ENCODE data around the gene TSPEAR. TPM values are rescaled to one million over a fixed set of nuclear protein-coding genes. Genes with fewer than 3 reads are reported as not detected.

Gene TSPEAR
- total and polyA plus RNA-seq, 2 of the 13 experiments (the other 11 are each of a cell fraction or from before 2014, with no cell fraction given) = 0.07 to 0.32 TPM

DNA sequence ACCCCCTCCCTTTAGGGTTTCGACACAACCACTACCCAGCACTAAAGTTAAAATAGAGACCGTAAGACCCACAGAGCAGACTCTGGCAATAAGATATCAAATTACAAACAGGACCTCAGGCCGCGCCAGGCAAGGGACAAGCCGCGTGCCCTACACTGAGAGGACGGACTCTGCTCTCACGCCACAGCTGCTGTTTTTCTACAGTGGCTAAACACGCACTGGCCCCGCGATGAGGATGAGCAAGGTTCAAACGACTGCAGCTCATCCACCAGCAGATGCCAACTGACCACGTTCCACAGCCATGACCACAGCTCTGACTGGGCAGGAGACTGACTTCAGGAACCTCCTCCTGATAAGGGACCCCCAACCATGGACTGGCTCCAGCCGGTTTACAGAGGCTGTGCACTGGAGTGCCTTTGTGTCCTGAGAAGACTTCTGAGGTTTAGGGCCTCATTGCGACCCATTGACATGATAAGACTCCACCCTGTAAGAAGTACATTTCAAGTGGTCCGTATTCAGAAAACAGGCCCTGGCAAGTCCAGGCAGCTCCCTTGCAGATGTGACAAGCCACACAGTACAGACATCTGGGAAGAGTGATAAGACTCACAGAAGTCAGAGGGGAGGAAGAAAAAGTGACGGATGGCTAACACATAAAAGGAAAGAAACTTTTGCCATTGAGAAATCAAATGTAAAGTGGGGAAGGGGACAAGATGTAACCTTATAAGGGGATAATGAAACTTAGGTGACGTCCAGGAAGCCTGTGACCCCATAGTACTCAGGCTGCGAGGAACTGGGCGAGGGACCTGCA lies 117.6 kb downstream of the TSPEAR start (continued):
- TF ChIP-seq, protein P1, sequence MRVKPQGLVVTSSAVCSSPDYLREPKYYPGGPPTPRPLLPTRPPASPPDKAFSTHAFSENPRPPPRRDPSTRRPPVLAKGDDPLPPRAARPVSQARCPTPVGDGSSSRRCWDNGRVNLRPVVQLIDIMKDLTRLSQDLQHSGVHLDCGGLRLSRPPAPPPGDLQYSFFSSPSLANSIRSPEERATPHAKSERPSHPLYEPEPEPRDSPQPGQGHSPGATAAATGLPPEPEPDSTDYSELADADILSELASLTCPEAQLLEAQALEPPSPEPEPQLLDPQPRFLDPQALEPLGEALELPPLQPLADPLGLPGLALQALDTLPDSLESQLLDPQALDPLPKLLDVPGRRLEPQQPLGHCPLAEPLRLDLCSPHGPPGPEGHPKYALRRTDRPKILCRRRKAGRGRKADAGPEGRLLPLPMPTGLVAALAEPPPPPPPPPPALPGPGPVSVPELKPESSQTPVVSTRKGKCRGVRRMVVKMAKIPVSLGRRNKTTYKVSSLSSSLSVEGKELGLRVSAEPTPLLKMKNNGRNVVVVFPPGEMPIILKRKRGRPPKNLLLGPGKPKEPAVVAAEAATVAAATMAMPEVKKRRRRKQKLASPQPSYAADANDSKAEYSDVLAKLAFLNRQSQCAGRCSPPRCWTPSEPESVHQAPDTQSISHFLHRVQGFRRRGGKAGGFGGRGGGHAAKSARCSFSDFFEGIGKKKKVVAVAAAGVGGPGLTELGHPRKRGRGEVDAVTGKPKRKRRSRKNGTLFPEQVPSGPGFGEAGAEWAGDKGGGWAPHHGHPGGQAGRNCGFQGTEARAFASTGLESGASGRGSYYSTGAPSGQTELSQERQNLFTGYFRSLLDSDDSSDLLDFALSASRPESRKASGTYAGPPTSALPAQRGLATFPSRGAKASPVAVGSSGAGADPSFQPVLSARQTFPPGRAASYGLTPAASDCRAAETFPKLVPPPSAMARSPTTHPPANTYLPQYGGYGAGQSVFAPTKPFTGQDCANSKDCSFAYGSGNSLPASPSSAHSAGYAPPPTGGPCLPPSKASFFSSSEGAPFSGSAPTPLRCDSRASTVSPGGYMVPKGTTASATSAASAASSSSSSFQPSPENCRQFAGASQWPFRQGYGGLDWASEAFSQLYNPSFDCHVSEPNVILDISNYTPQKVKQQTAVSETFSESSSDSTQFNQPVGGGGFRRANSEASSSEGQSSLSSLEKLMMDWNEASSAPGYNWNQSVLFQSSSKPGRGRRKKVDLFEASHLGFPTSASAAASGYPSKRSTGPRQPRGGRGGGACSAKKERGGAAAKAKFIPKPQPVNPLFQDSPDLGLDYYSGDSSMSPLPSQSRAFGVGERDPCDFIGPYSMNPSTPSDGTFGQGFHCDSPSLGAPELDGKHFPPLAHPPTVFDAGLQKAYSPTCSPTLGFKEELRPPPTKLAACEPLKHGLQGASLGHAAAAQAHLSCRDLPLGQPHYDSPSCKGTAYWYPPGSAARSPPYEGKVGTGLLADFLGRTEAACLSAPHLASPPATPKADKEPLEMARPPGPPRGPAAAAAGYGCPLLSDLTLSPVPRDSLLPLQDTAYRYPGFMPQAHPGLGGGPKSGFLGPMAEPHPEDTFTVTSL (CRISPR knock-in tag; IDR thresholded peaks at IDR 0.05; ENCODE audit: borderline replicate concordance) = peak; percentile 91
- TF ChIP-seq SMYD3 (CRISPR knock-in tag; IDR thresholded peaks at IDR 0.05) = no peak
- TF ChIP-seq GATAD1 (CRISPR knock-in tag; IDR thresholded peaks at IDR 0.05) = peak; percentile 46; the same call in 1 of the 2 replicates
- TF ChIP-seq ZNF292 (CRISPR knock-in tag; IDR thresholded peaks at IDR 0.05; ENCODE audit: borderline replicate concordance, low read depth) = peak; percentile 89; the same call in 1 of the 2 replicates
- no peak for TF ChIP-seq ZNF354B (CRISPR knock-in tag; IDR thresholded peaks at IDR 0.05)
- peak; percentile 73 for TF ChIP-seq ZFY (CRISPR knock-in tag; IDR thresholded peaks at IDR 0.05)
- TF ChIP-seq ZNF891 (CRISPR knock-in tag; IDR thresholded peaks at IDR 0.05) = peak; percentile 56; the same call in 1 of the 2 replicates
- TF ChIP-seq, protein P2, sequence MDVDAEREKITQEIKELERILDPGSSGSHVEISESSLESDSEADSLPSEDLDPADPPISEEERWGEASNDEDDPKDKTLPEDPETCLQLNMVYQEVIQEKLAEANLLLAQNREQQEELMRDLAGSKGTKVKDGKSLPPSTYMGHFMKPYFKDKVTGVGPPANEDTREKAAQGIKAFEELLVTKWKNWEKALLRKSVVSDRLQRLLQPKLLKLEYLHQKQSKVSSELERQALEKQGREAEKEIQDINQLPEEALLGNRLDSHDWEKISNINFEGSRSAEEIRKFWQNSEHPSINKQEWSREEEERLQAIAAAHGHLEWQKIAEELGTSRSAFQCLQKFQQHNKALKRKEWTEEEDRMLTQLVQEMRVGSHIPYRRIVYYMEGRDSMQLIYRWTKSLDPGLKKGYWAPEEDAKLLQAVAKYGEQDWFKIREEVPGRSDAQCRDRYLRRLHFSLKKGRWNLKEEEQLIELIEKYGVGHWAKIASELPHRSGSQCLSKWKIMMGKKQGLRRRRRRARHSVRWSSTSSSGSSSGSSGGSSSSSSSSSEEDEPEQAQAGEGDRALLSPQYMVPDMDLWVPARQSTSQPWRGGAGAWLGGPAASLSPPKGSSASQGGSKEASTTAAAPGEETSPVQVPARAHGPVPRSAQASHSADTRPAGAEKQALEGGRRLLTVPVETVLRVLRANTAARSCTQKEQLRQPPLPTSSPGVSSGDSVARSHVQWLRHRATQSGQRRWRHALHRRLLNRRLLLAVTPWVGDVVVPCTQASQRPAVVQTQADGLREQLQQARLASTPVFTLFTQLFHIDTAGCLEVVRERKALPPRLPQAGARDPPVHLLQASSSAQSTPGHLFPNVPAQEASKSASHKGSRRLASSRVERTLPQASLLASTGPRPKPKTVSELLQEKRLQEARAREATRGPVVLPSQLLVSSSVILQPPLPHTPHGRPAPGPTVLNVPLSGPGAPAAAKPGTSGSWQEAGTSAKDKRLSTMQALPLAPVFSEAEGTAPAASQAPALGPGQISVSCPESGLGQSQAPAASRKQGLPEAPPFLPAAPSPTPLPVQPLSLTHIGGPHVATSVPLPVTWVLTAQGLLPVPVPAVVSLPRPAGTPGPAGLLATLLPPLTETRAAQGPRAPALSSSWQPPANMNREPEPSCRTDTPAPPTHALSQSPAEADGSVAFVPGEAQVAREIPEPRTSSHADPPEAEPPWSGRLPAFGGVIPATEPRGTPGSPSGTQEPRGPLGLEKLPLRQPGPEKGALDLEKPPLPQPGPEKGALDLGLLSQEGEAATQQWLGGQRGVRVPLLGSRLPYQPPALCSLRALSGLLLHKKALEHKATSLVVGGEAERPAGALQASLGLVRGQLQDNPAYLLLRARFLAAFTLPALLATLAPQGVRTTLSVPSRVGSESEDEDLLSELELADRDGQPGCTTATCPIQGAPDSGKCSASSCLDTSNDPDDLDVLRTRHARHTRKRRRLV (CRISPR knock-in tag; IDR thresholded peaks at IDR 0.05) = peak; percentile 34; the same call in 1 of the 2 replicates
- TF ChIP-seq ZNF468 (CRISPR knock-in tag; IDR thresholded peaks at IDR 0.05) = no peak
- TF ChIP-seq DNMT1 (CRISPR knock-in tag; IDR thresholded peaks at IDR 0.05) = 0 out of 2 replicates have a peak, but pooled peaks have one; percentile 64
- peak; percentile 97 for TF ChIP-seq SALL1 (CRISPR knock-in tag; IDR thresholded peaks at IDR 0.05)
- TF ChIP-seq, protein P3, sequence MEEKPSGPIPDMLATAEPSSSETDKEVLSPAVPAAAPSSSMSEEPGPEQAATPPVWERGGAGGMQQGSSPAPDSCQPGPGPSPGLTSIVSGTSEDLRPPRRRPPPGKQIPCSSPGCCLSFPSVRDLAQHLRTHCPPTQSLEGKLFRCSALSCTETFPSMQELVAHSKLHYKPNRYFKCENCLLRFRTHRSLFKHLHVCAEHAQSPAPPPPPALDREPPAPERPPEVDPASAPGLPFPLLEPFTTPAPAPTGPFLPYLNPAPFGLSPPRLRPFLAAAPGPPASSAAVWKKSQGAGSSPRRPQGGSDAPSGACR (CRISPR knock-in tag; IDR thresholded peaks at IDR 0.05) = peak; percentile 77; the same call in 1 of the 2 replicates
- TF ChIP-seq ZNF616 (CRISPR knock-in tag; IDR thresholded peaks at IDR 0.05; ENCODE audit: low read depth) = 0 out of 2 replicates have a peak, but pooled peaks have one; percentile 40
- TF ChIP-seq, protein P4, sequence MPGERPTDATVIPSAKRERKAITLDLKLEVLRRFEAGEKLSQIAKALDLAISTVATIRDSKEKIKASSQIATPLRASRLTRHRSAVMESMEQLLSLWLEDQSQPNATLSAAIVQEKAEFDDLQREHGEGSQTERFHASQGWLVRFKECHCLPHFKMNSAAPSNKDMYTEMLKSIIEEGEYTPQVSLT (CRISPR knock-in tag; IDR thresholded peaks at IDR 0.05; ENCODE audit: borderline replicate concordance, low read depth) = no peak
- TF ChIP-seq, protein P5, sequence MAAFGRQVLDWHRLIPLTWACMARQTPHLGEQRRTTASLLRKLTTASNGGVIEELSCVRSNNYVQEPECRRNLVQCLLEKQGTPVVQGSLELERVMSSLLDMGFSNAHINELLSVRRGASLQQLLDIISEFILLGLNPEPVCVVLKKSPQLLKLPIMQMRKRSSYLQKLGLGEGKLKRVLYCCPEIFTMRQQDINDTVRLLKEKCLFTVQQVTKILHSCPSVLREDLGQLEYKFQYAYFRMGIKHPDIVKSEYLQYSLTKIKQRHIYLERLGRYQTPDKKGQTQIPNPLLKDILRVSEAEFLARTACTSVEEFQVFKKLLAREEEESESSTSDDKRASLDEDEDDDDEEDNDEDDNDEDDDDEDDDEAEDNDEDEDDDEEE (CRISPR knock-in tag; IDR thresholded peaks at IDR 0.05) = peak; percentile 77; the same call in 1 of the 2 replicates
